Omental fat pad (tissue), 4 donors: ENCODE measurements around the gene MSRB3. TPM values are rescaled to one million over a fixed set of nuclear protein-coding genes. Genes with fewer than 3 reads are reported as not detected.

ENCODE experiments used
- ATAC-seq: fragments of 150-250 bp; one replicate; pipeline ENCODE4 v1.9.1; 2016; ENCODE audit warnings: mild to moderate bottlenecking, moderate library complexity; ENCODE audit not compliant: low FRiP score
- DNase-seq: peaks from one replicate; pipeline ENCODE4 v3.0.0-alpha.2; 2019; ENCODE audit warnings: low spot score
- total RNA-seq, 4 donors: library from RNA; depleted of rRNA; stranded (reverse); fragments of >200 nt; gene quantifications; one replicate each; pipeline ENCODE4 v1.1.0, GENCODE V29; 2016
- TF ChIP-seq, protein P1 (sequence below), 3 donors: fragments of 450-650 bp; IDR thresholded peaks; one replicate each; pipeline ENCODE4 v1.5.1; 2016 to 2017; ENCODE audit warnings: antibody characterized with exemption in 3 of 3, mild to moderate bottlenecking in 3 of 3, moderate library complexity in 2 of 3

The MSRB3 gene
- total RNA-seq, 4 donors from 2014 or later: 36.8 to 49.7 (median 44.8) TPM

DNA sequence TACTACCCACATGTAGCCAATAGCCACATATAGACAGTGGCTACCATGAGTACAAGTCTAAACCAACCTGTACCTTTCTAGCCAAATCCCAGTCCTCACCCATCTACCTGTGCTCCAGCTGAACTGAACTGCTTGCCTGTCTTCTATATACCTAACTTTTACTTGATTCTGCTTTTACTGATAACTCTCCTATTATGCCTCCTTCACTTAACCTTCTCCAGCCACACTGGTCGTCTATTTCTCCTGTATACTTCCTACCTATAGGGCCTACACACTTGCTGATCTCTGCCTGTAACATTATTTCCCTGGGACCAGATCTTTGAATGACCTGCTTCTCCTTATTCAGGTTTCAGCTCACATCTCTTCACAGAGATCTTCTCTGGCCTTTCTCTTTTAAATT lies 26.0 kb upstream of the MSRB3 start:
- TF ChIP-seq, protein P1, sequence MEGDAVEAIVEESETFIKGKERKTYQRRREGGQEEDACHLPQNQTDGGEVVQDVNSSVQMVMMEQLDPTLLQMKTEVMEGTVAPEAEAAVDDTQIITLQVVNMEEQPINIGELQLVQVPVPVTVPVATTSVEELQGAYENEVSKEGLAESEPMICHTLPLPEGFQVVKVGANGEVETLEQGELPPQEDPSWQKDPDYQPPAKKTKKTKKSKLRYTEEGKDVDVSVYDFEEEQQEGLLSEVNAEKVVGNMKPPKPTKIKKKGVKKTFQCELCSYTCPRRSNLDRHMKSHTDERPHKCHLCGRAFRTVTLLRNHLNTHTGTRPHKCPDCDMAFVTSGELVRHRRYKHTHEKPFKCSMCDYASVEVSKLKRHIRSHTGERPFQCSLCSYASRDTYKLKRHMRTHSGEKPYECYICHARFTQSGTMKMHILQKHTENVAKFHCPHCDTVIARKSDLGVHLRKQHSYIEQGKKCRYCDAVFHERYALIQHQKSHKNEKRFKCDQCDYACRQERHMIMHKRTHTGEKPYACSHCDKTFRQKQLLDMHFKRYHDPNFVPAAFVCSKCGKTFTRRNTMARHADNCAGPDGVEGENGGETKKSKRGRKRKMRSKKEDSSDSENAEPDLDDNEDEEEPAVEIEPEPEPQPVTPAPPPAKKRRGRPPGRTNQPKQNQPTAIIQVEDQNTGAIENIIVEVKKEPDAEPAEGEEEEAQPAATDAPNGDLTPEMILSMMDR (IDR thresholded peaks at IDR 0.05): no peak

DNA sequence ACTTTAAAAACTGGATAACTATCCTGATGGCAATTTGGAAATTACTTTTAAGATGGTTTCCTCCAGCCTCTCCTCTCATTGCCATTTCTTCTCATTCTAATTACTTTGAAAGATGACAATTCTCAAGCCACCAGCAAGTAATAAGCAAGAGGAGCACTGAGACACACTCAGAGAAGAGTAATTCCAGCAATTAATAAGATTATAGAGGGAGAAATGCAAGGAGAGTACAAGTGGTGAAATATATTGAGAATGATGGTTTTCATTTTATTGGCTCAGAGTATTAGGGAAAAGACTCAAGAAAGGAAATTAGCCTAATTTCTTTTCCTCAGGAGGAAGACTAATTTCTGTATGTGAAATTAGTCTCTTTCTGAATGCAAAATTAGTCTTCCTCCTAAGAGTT lies 20.5 kb upstream of the MSRB3 start:
- ATAC-seq (no peak), DNase-seq (no peak)
- TF ChIP-seq, protein P1 (IDR thresholded peaks at IDR 0.05): no peak

More for the DNA sequence above, 26.0 kb upstream of the MSRB3 start:
- DNase-seq (no peak), ATAC-seq (no peak)

- no peak for DNase-seq
- TF ChIP-seq, protein P1 (IDR thresholded peaks at IDR 0.05): no peak
- ATAC-seq: no peak
Observed at GRCh38 chr12:65259501-65259900, 19.0 kb upstream of the MSRB3 start.

DNA sequence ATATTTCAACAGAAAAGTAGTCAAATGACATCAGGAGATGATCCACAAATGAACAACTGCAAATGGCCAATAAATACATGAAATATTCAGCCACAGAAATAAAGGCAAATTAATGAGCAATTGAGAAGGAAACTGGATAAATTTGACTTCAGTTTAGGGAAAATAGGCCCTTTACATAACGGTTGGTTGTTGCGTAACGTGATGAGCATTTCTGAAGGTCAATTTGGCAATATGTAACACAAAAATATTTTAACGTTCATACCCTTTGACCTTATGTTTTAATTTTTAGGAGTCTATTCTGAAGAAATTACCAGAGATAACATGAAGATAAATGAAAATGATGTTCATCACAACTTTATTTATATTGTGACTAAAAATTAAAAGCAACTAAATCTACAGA lies 14.7 kb upstream of the MSRB3 start:
- ATAC-seq: no peak
- no peak for DNase-seq
- TF ChIP-seq, protein P1 (IDR thresholded peaks at IDR 0.05): no peak

DNA sequence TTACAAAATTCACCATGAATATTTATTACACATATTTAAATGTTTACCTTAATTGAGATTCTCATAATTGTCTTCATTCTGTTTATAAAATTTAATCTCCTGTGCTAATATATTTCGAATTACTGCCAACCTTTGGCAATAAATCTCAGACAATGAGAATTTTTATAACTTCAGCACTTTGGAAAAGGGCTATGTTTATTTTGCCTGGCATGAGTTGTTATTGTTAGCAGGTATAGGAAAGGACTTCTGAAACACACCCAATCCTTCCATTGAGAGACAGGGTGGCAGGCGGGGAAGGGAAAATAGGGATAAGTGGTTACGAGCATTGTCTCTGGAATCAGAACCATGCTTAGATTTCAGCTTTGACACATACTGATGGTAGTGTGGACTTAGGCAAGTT lies 12.1 kb upstream of the MSRB3 start:
- TF ChIP-seq, protein P1 (IDR thresholded peaks at IDR 0.05): no peak
- ATAC-seq (no peak), DNase-seq (no peak)

GRCh38 chr12:65269603-65270002 lies 8.9 kb upstream of the MSRB3 start:
- no peak for ATAC-seq

GRCh38 chr12:65274602-65275272 lies 3.7 kb upstream of the MSRB3 start:
- TF ChIP-seq, protein P1 (IDR thresholded peaks at IDR 0.05): no peak
- no peak for DNase-seq
- ATAC-seq: no peak

More at GRCh38 chr12:65269603-65270002, 8.9 kb upstream of the MSRB3 start:
- no peak for DNase-seq
- TF ChIP-seq, protein P1 (IDR thresholded peaks at IDR 0.05): no peak
